OCI-LY1 (cell line): ENCODE measurements around the gene IGLON5.

Source experiments
- EZH2 ChIP-seq: fragments of 200-600 bp; sonication (generic), shearing (Covaris generic); IDR thresholded peaks from 2 replicates; pipeline ENCODE4 v1.8.0; 2017; ENCODE audit warnings: borderline replicate concordance, mixed run types, mild to moderate bottlenecking, antibody characterized with exemption, low read length, moderate library complexity, mixed read lengths
- TF ChIP-seq, protein P1 (sequence below): fragments of 200-600 bp; sonication (generic), shearing (Covaris generic); IDR thresholded peaks from 2 replicates; pipeline ENCODE4 v1.5.1; 2017; ENCODE audit warnings: mild to moderate bottlenecking, antibody characterized with exemption, low read length, moderate library complexity, mixed read lengths

DNA sequence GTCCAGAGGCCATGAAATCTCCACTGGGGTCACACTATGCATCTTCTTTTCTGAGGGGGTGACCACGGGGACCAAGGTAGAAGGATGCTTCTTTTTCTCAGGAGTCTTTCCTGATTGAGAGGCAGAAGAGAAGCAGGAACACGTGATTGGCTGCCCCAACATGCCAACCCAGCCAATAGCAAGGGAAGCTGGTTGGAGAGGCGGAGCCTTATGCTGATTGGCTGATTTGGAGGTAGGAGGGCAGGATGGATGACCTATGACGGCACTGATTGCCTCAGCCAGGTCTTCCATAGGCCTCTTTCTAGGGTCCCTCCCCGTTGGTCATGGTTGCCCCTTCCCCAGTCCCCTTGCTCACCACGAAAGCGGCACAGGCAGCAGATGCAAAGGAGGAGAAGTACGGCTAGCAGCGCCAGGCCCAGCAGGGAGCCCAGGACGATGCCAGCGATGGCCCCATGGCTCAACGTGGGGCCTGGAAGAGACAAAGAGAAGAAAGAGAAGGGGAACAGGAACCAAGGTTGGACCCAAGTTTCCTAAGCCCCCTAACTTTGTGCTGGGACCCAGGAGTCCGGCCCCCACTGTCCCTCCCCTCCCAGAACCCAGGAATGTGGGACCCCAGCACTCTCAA, 22.5 kb downstream of the IGLON5 start:
- TF ChIP-seq, protein P1, sequence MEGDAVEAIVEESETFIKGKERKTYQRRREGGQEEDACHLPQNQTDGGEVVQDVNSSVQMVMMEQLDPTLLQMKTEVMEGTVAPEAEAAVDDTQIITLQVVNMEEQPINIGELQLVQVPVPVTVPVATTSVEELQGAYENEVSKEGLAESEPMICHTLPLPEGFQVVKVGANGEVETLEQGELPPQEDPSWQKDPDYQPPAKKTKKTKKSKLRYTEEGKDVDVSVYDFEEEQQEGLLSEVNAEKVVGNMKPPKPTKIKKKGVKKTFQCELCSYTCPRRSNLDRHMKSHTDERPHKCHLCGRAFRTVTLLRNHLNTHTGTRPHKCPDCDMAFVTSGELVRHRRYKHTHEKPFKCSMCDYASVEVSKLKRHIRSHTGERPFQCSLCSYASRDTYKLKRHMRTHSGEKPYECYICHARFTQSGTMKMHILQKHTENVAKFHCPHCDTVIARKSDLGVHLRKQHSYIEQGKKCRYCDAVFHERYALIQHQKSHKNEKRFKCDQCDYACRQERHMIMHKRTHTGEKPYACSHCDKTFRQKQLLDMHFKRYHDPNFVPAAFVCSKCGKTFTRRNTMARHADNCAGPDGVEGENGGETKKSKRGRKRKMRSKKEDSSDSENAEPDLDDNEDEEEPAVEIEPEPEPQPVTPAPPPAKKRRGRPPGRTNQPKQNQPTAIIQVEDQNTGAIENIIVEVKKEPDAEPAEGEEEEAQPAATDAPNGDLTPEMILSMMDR, result no peak
- TF ChIP-seq EZH2, result no peak
